GM12801 (cell line): Measurements from ENCODE around the gene ACAD9.

Experiments
- CTCF ChIP-seq: IDR thresholded peaks from one replicate; pipeline ENCODE4 v1.5.1; 2011; ENCODE audit warnings: control low read depth; ENCODE audit not compliant: insufficient read length; ENCODE audit errors: extremely low read depth

ACAD9 gene

DNA sequence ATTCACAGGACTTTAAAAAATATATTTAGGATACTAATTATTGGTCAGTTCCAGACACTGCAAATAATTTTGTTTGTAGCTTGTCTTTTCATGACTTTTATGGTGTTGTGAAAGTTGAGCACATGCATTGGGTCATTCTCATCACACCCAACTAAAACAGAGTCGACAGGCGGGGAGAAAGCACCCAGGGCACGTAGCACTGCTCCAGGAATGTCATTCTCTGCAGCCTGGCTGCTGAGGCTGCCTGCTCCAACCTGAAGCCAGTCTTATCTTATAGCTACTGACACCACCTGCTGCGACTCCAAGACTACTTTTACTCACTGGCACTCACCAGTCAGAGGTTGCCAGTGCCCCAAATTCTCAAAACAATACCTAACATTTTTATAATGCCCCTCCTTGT lies 56.9 kb downstream of the ACAD9 start:
- no peak for TF ChIP-seq CTCF

DNA sequence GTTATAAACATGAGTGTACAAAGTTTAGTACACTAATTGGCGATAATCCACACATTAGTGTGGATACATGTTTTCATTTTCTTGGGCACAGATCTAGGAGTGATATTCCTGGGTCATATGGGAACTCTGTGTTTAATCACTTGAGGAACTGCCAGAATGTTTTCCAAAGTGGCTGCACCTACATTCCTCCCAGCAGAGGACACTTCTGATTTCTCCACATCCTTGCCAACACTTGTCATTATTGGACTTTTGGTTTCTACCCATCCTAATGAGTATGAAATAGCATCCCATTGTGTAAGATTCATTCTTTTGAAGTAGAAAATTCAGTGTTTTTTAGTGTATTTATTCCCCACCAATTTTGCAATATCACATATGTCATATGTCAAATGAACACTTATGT lies 60.8 kb downstream of the ACAD9 start:
- TF ChIP-seq CTCF: no peak

GRCh38 chr3:128942161-128942952 lies 62.9 kb downstream of the ACAD9 start:
- no peak for TF ChIP-seq CTCF

- TF ChIP-seq CTCF: no peak
Observed at GRCh38 chr3:128945041-128945877, 65.8 kb downstream of the ACAD9 start.

GRCh38 chr3:128945878-128946175 lies 66.4 kb downstream of the ACAD9 start:
- TF ChIP-seq CTCF: no peak

DNA sequence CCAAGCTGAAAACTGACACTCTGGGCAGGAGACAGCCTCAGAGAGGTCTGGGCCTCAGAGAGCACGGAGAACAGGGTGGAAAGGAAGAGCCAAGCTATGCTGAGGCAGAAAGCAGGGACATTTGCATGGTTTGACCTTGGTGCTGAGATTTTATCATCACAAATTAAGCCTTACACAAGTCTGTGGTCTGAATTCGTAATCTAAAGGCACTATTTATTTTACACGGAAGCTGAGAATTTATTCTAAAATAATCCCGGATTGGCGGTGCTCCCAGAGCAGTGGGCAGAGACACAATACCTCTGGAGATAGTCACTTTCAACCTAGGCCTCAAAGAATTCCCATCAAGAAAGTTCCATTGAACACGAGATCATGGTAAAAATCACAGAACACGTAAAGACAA lies 67.0 kb downstream of the ACAD9 start:
- no peak for TF ChIP-seq CTCF

GRCh38 chr3:128949158-128949557 lies 69.7 kb downstream of the ACAD9 start:
- no peak for TF ChIP-seq CTCF
